Activated B cell treated with CpG ODN at 0.5 μM for 24 hours (primary cell): ENCODE data around the gene BLOC1S4. TPM values are rescaled to one million over a fixed set of nuclear protein-coding genes. Genes with fewer than 3 reads are reported as not detected.

ENCODE experiments used
- ATAC-seq: fragments of 200-7000 bp; cut with Tn5 transposase; one replicate; pipeline ENCODE4 v1.10.0; 2021; ENCODE audit warnings: low read depth, mild to moderate bottlenecking, moderate library complexity
- CTCF ChIA-PET: fragments of 350-600 bp; sonication (Branson Sonifier 250); formaldehyde crosslinking; loops from one replicate; lab custom pipeline; 2021; ENCODE audit warnings: antibody characterized with exemption; lab: Charles Lee
- POLR2A ChIA-PET: fragments of 350-600 bp; sonication (Branson Sonifier 250); formaldehyde crosslinking; loops from one replicate; lab custom pipeline; 2021; ENCODE audit warnings: antibody characterized with exemption; lab: Charles Lee
- DNase-seq: peaks from one replicate; pipeline ENCODE4 v3.0.0; 2022
- H3K27ac Mint-ChIP-seq: one replicate; pipeline ENCODE4 v1.8.0; 2020; ENCODE audit warnings: mixed read lengths
- H3K27me3 Mint-ChIP-seq: one replicate; pipeline ENCODE4 v1.8.0; 2021; ENCODE audit warnings: mixed read lengths
- H3K36me3 Mint-ChIP-seq: one replicate; pipeline ENCODE4 v1.8.0; 2021; ENCODE audit warnings: low read depth, mixed read lengths
- H3K4me1 Mint-ChIP-seq: one replicate; pipeline ENCODE4 v1.8.0; 2021; ENCODE audit warnings: mixed read lengths
- H3K4me3 Mint-ChIP-seq: one replicate; pipeline ENCODE4 v1.8.0; 2020; ENCODE audit warnings: mild to moderate bottlenecking, mixed read lengths
- H3K9me3 Mint-ChIP-seq: one replicate; pipeline ENCODE4 v1.8.0; 2020; ENCODE audit warnings: mixed read lengths
- CTCF ChIP-seq: fragments of 200-600 bp; IDR thresholded peaks from one replicate; pipeline ENCODE4 v1.8.0; 2022; ENCODE audit warnings: antibody characterized with exemption, mild to moderate bottlenecking
- intact Hi-C: fragments of 100-400 bp; cut with micrococcal nuclease; formaldehyde crosslinking; loops from one replicate; pipeline ENCODE4 v1.15.1; 2024
- total RNA-seq: library from RNA; stranded (reverse); gene quantifications from 2 replicates; pipeline ENCODE4 v1.2.3, GENCODE V29; 2022

Gene BLOC1S4
- total RNA-seq, 1 donor from 2014 or later, result 19.8 TPM

- DNase-seq (no peak), ATAC-seq (no peak)
- Mint-ChIP-seq H3K4me3 (peak overlapping the region; percentile 99), H3K27me3 (peaks cover 3% of the 10 kb centered on the region), H3K27ac (peak overlapping the region; percentile 96), H3K4me1 (peaks cover 59% of the 10 kb centered on the region), H3K9me3 (peaks cover 8% of the 10 kb centered on the region), H3K36me3 (peaks cover 38% of the 10 kb centered on the region)
- TF ChIP-seq CTCF, result no peak
- ChIA-PET CTCF (interaction anchor here (1.0 to 1.8 kb wide), 3 partner anchors 10 to 361 kb away, joined by 4 to 6 read pairs (median 5); no protein-coding TSS in a partner anchor), POLR2A (interaction anchor here (0.5 to 3.6 kb wide), 12 partner anchors 8 to 363 kb away, joined by 3 to 57 read pairs (median 8); partner anchors contain the start of genes GRPEL1, MRFAP1 and TBC1D14)
- intact Hi-C loops, result no loop called here
Observed at GRCh38 chr4:6710282-6710681, 5.7 kb upstream of the BLOC1S4 start.

GRCh38 chr4:6710996-6711395 is 5.0 kb upstream of the BLOC1S4 start:
- TF ChIP-seq CTCF, result no peak
- ChIA-PET POLR2A (interaction anchor here (1.4 kb wide), 1 partner anchor 71 kb away, joined by 3 read pairs; the partner anchor contains the start of gene MRFAP1), CTCF (no interaction called here)
- DNase-seq (no peak), ATAC-seq (no peak)
- H3K27ac Mint-ChIP-seq, result no peak overlapping the region
- H3K9me3 Mint-ChIP-seq, result peaks cover 8% of the 10 kb centered on the region
- no peak overlapping the region for H3K4me3 Mint-ChIP-seq
- intact Hi-C loops, result no loop called here
- peaks cover 37% of the 10 kb centered on the region for H3K36me3 Mint-ChIP-seq
- peaks cover 3% of the 10 kb centered on the region for H3K27me3 Mint-ChIP-seq
- peaks cover 58% of the 10 kb centered on the region for H3K4me1 Mint-ChIP-seq

GRCh38 chr4:6714954-6715353 is 1.0 kb upstream of the BLOC1S4 start:
- H3K27ac Mint-ChIP-seq, result no peak overlapping the region
- intact Hi-C loops, result loop anchor here (5.0 kb wide), 1 partner anchor 448 kb away; the partner anchor contains the start of gene WFS1
- peaks cover 3% of the 10 kb centered on the region for H3K27me3 Mint-ChIP-seq
- ChIA-PET CTCF (interaction anchor here (7.2 kb wide), 1 partner anchor 355 kb away, joined by 77 read pairs; the partner anchor contains the start of gene GRPEL1), POLR2A (interaction anchor here (1.2 to 3.8 kb wide), 4 partner anchors 41 to 329 kb away, joined by 4 to 52 read pairs (median 6); partner anchors contain the start of genes MRFAP1 and TADA2B)
- H3K9me3 Mint-ChIP-seq, result peaks cover 8% of the 10 kb centered on the region
- peak overlapping the region; percentile 35 for H3K4me3 Mint-ChIP-seq
- DNase-seq (no peak), ATAC-seq (no peak)
- peaks cover 43% of the 10 kb centered on the region for H3K4me1 Mint-ChIP-seq
- no peak for TF ChIP-seq CTCF
- peaks cover 13% of the 10 kb centered on the region for H3K36me3 Mint-ChIP-seq

GRCh38 chr4:6715704-6716017 is 313 bp upstream of the BLOC1S4 start:
- ChIA-PET POLR2A (interaction anchor here (1.0 to 3.8 kb wide), 9 partner anchors 8 to 353 kb away, joined by 3 to 52 read pairs (median 7); partner anchors contain the start of genes GRPEL1, MAN2B2, MRFAP1 and TADA2B), CTCF (interaction anchor here (0.7 to 7.2 kb wide), 3 partner anchors 158 to 355 kb away, joined by 3 to 117 read pairs (median 77); partner anchors contain the start of gene GRPEL1)
- DNase-seq (no peak), ATAC-seq (no peak)
- Mint-ChIP-seq H3K27me3 (peaks cover 3% of the 10 kb centered on the region), H3K4me3 (peak overlapping the region; percentile 91), H3K36me3 (peaks cover 13% of the 10 kb centered on the region), H3K9me3 (peaks cover 8% of the 10 kb centered on the region), H3K27ac (peak overlapping the region; percentile 96), H3K4me1 (peaks cover 43% of the 10 kb centered on the region)
- intact Hi-C loops, result loop anchor here (1.0 to 5.0 kb wide), 10 partner anchors 8 to 448 kb away; partner anchors contain the start of genes GRPEL1, KIAA0232, MAN2B2 and MRFAP1
- no peak for TF ChIP-seq CTCF
